Measurements from ENCODE around the gene G6PC3. TPM values are rescaled to one million over a fixed set of nuclear protein-coding genes. Genes with fewer than 3 reads are reported as not detected.

Gene G6PC3
- total RNA-seq, 1 donor from 2014 or later: 113 TPM

DNA sequence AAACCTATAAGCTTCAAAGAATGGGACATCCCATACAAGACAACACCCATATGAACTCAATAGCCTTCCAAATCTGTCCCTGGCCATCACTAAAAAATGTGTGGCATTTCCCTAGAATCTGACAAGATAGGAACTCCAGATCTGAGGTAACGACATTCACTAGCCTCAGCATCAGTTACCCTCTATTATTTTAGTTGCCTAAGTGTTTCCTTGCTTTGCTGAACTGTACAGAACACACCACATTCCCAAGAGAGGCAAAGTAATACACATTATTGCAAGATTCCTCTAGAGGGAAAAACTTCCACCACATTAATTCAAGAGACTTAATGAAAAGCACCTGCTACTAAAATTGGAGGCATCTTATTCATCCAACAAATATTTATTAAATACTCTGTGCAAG lies 9.1 kb upstream of the G6PC3 start:
- DNase-seq (ENCODE audit: low spot score): no peak
- TF ChIP-seq, protein P1, sequence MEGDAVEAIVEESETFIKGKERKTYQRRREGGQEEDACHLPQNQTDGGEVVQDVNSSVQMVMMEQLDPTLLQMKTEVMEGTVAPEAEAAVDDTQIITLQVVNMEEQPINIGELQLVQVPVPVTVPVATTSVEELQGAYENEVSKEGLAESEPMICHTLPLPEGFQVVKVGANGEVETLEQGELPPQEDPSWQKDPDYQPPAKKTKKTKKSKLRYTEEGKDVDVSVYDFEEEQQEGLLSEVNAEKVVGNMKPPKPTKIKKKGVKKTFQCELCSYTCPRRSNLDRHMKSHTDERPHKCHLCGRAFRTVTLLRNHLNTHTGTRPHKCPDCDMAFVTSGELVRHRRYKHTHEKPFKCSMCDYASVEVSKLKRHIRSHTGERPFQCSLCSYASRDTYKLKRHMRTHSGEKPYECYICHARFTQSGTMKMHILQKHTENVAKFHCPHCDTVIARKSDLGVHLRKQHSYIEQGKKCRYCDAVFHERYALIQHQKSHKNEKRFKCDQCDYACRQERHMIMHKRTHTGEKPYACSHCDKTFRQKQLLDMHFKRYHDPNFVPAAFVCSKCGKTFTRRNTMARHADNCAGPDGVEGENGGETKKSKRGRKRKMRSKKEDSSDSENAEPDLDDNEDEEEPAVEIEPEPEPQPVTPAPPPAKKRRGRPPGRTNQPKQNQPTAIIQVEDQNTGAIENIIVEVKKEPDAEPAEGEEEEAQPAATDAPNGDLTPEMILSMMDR (IDR thresholded peaks at IDR 0.05; ENCODE audit: unreplicated experiment): no peak
- Mint-ChIP-seq H3K4me3 (ENCODE audit: unreplicated experiment) (peak overlapping the region; percentile 52), H3K36me3 (ENCODE audit: low read depth, unreplicated experiment) (peaks cover 19% of the 10 kb centered on the region), H3K4me1 (ENCODE audit: unreplicated experiment) (peaks cover 20% of the 10 kb centered on the region), H3K27ac (ENCODE audit: unreplicated experiment) (no peak overlapping the region), H3K27me3 (ENCODE audit: unreplicated experiment) (peaks cover 5% of the 10 kb centered on the region), H3K9me3 (ENCODE audit: unreplicated experiment) (no peaks in the 10 kb centered on the region)

DNA sequence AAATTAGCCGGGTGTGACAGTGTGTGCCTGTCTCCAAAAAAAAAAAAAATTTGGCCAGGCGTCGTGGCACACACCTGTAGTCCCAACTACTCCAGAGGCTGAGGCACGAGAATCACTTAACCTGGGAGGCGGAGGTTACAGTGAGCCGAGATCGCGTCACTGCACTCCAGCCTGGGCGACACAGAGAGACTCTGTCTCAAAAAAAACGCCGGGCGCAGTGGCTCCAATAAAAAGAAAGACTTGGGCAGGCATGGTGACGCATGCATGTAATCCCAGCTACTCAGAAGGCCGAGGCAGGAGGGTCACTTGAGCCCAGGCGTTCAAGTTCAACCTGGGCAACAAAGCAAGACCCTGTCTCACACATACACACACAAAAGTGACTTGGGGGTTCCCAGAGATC lies 7.7 kb upstream of the G6PC3 start:
- peaks cover 7% of the 10 kb centered on the region for H3K27me3 Mint-ChIP-seq (ENCODE audit: unreplicated experiment)
- H3K4me1 Mint-ChIP-seq (ENCODE audit: unreplicated experiment): peaks cover 22% of the 10 kb centered on the region
- TF ChIP-seq, protein P1 (IDR thresholded peaks at IDR 0.05; ENCODE audit: unreplicated experiment): no peak
- no peak overlapping the region for H3K4me3 Mint-ChIP-seq (ENCODE audit: unreplicated experiment)
- H3K36me3 Mint-ChIP-seq (ENCODE audit: low read depth, unreplicated experiment): peaks cover 19% of the 10 kb centered on the region
- no peaks in the 10 kb centered on the region for H3K9me3 Mint-ChIP-seq (ENCODE audit: unreplicated experiment)
- no peak overlapping the region for H3K27ac Mint-ChIP-seq (ENCODE audit: unreplicated experiment)
- no peak for DNase-seq (ENCODE audit: low spot score)

DNA sequence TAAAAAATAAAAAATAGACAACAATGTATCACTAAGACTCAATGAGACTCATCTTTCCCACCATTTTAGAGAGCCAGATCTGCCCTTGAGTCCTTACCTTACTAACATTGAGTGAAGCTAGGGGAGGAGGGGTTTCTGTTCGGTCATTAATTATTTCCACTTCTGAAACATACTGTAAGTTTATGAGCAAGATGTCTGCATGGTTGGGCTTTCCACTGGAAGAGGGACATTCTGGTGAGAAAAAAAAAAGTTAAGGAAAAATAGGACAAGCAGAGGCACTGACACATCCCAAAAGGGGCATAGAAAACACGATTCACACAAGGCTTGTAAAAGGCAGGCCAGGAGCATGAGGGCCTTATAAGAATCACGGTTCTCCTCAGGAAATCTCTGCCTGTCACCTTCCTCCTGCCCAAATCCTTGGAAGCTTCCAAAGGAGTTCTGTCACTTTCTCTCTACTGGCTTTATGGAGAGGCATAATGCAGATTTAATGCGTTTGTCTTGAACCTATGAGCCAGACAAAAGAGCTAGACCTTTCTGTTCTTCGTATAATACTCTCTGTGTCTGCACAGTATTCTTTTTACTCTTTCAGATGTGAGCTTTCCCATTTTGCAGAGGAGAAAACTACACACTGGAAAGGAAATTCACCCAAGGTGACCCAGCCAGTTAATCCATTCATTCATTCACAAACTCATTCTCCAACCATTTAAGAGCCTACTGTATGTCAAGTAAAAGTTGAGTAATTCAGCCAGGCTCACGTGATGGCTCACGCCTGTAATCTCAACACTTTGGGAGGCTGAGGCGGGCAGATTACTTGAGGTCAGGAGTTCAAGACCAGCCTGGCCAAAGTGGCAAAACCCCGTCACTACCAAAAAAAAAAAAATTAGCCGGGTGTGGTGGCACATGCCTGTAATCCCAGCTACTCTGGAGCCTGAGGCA lies 6.6 kb upstream of the G6PC3 start:
- H3K9me3 Mint-ChIP-seq (ENCODE audit: unreplicated experiment): no peaks in the 10 kb centered on the region
- peak overlapping the region; percentile 70 for H3K27ac Mint-ChIP-seq (ENCODE audit: unreplicated experiment)
- no peak for DNase-seq (ENCODE audit: low spot score)
- peaks cover 28% of the 10 kb centered on the region for H3K4me1 Mint-ChIP-seq (ENCODE audit: unreplicated experiment)
- H3K36me3 Mint-ChIP-seq (ENCODE audit: low read depth, unreplicated experiment): peaks cover 19% of the 10 kb centered on the region
- TF ChIP-seq, protein P1 (IDR thresholded peaks at IDR 0.05; ENCODE audit: unreplicated experiment): no peak
- peak overlapping the region; percentile 33 for H3K4me3 Mint-ChIP-seq (ENCODE audit: unreplicated experiment)
- peaks cover 13% of the 10 kb centered on the region for H3K27me3 Mint-ChIP-seq (ENCODE audit: unreplicated experiment)

DNA sequence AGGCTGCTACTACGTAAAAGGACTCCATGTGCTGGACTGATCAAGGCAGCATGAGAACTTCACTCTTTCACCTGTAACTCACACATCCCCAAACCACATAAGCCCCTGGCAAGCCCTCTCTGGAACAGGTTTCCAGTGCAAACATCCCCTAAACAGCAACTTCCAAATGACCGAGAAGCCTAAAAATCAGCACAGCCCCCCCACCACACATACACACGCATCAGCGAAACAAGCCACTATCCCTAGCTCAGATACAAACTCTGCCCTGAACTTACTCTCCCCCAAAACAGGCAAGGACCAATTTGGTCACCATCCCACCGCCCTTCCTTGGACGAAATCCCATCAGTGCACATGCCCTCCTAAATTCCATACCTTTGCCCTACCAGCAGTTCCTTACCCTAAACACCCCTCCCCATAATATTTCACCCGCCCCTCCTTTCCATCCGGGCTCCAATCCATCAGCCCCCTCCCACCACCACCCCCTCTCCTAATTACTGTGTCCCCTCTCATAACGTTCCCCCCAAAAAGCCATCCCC lies 4.8 kb upstream of the G6PC3 start:
- Mint-ChIP-seq H3K4me1 (ENCODE audit: unreplicated experiment) (peaks cover 25% of the 10 kb centered on the region), H3K9me3 (ENCODE audit: unreplicated experiment) (no peaks in the 10 kb centered on the region), H3K27me3 (ENCODE audit: unreplicated experiment) (peaks cover 15% of the 10 kb centered on the region), H3K27ac (ENCODE audit: unreplicated experiment) (peak overlapping the region; percentile 84), H3K4me3 (ENCODE audit: unreplicated experiment) (peak overlapping the region; percentile 95), H3K36me3 (ENCODE audit: low read depth, unreplicated experiment) (peaks cover 10% of the 10 kb centered on the region)
- TF ChIP-seq, protein P1 (IDR thresholded peaks at IDR 0.05; ENCODE audit: unreplicated experiment): no peak
- DNase-seq (ENCODE audit: low spot score): no peak

Measured in endothelial cell (in vitro differentiated cells).